H9 (cell line): ENCODE results near the gene CCDC40. TPM values are rescaled to one million over a fixed set of nuclear protein-coding genes. Genes with fewer than 3 reads are reported as not detected.

Experiments used
- DNase-seq: peaks from one replicate; pipeline ENCODE4 v3.0.0-alpha.2; 2017
- H2AFZ ChIP-seq: one replicate; pipeline ENCODE4 v1.6.1; 2013; ENCODE audit warnings: mild to moderate bottlenecking, low read length, control low read depth, moderate library complexity
- H2AK5ac ChIP-seq: 2 replicates; pipeline ENCODE4 v1.6.1; 2013; ENCODE audit warnings: low read length, control low read depth, mixed read lengths; ENCODE audit not compliant: insufficient read length
- H2BK120ac ChIP-seq: one replicate; pipeline ENCODE4 v1.6.1; 2013; ENCODE audit warnings: low read depth, mild to moderate bottlenecking, low read length, control low read depth, inconsistent platforms; ENCODE audit not compliant: poor library complexity, severe bottlenecking
- H2BK12ac ChIP-seq: 2 replicates; pipeline ENCODE4 v1.6.1; 2013; ENCODE audit warnings: low read length, control low read depth, mixed read lengths, low read depth; ENCODE audit not compliant: insufficient read length
- H2BK15ac ChIP-seq: 2 replicates; pipeline ENCODE4 v1.6.1; 2013; ENCODE audit warnings: low read depth, low read length, control low read depth
- H2BK20ac ChIP-seq: one replicate; pipeline ENCODE4 v1.6.1; 2013; ENCODE audit warnings: low read depth, mild to moderate bottlenecking, low read length, control low read depth, inconsistent platforms; ENCODE audit not compliant: poor library complexity, severe bottlenecking
- H2BK5ac ChIP-seq: 2 replicates; pipeline ENCODE4 v1.6.1; 2013; ENCODE audit warnings: low read length, control low read depth, mixed read lengths; ENCODE audit not compliant: insufficient read length
- H3K14ac ChIP-seq: 2 replicates; pipeline ENCODE4 v1.6.1; 2013; ENCODE audit warnings: low read length, control low read depth; ENCODE audit not compliant: insufficient read depth
- H3K18ac ChIP-seq: 2 replicates; pipeline ENCODE4 v1.6.1; 2013; ENCODE audit warnings: low read depth, mild to moderate bottlenecking, mixed read lengths, low read length, control low read depth; ENCODE audit not compliant: insufficient read length
- H3K23ac ChIP-seq: 2 replicates; pipeline ENCODE4 v1.6.1; 2013; ENCODE audit warnings: low read length, control low read depth, mixed read lengths, low read depth; ENCODE audit not compliant: insufficient read length
- H3K23me2 ChIP-seq: 2 replicates; pipeline ENCODE4 v1.6.1; 2013; ENCODE audit warnings: low read depth, mild to moderate bottlenecking, mixed read lengths, low read length, control low read depth; ENCODE audit not compliant: insufficient read length, poor library complexity, severe bottlenecking
- H3K27ac ChIP-seq: 2 replicates; pipeline ENCODE4 v1.5.1; 2013; ENCODE audit warnings: low read length, control low read depth, mixed read lengths, low read depth; ENCODE audit not compliant: insufficient read length
- H3K27me3 ChIP-seq: 2 replicates; pipeline ENCODE4 v1.6.1; 2013; ENCODE audit warnings: low read length, control low read depth, inconsistent platforms; ENCODE audit not compliant: insufficient read depth
- H3K4ac ChIP-seq: 2 replicates; pipeline ENCODE4 v1.6.1; 2013; ENCODE audit warnings: low read depth, mild to moderate bottlenecking, control low read depth, inconsistent platforms, low read length, moderate library complexity
- H3K4me1 ChIP-seq: 2 replicates; pipeline ENCODE4 v1.6.1; 2013; ENCODE audit warnings: low read length, control low read depth, inconsistent platforms; ENCODE audit not compliant: insufficient read depth
- H3K4me2 ChIP-seq: 2 replicates; pipeline ENCODE4 v1.6.1; 2013; ENCODE audit warnings: low read length, control low read depth, mixed read lengths; ENCODE audit not compliant: insufficient read length, insufficient read depth
- H3K56ac ChIP-seq: 2 replicates; pipeline ENCODE4 v1.6.1; 2013; ENCODE audit warnings: low read depth, mild to moderate bottlenecking, mixed read lengths, low read length, control low read depth; ENCODE audit not compliant: insufficient read length
- H3K79me1 ChIP-seq: 2 replicates; pipeline ENCODE4 v1.6.1; 2013; ENCODE audit warnings: low read depth, mild to moderate bottlenecking, moderate library complexity, low read length, control low read depth, inconsistent platforms; ENCODE audit not compliant: insufficient read depth, poor library complexity, severe bottlenecking
- H3K79me2 ChIP-seq: 2 replicates; pipeline ENCODE4 v1.6.1; 2013; ENCODE audit warnings: low read length, control low read depth, inconsistent platforms; ENCODE audit not compliant: insufficient read depth
- H3K9ac ChIP-seq: 2 replicates; pipeline ENCODE4 v1.6.1; 2013; ENCODE audit warnings: low read length, control low read depth, mixed read lengths; ENCODE audit not compliant: insufficient read length; ENCODE audit errors: extremely low read depth
- H3K9me3 ChIP-seq: one replicate; pipeline ENCODE4 v1.6.1; 2013; ENCODE audit warnings: low read depth, low read length, inconsistent platforms; ENCODE audit not compliant: control insufficient read depth
- H3T11ph ChIP-seq: one replicate; pipeline ENCODE4 v1.6.1; 2013; ENCODE audit warnings: mild to moderate bottlenecking, low read length, control low read depth, inconsistent platforms
- H4K20me1 ChIP-seq: one replicate; pipeline ENCODE4 v1.6.1; 2013; ENCODE audit not compliant: control insufficient read depth, insufficient read length, insufficient read depth
- H4K5ac ChIP-seq: 2 replicates; pipeline ENCODE4 v1.6.1; 2013; ENCODE audit warnings: low read depth, mild to moderate bottlenecking, mixed read lengths, low read length, control low read depth; ENCODE audit not compliant: insufficient read length
- H4K8ac ChIP-seq: replicated peaks from 2 replicates; pipeline ENCODE4 v1.6.1; 2013; ENCODE audit warnings: low read length, control low read depth, mixed read lengths, low read depth; ENCODE audit not compliant: insufficient read length
- H4K91ac ChIP-seq: 2 replicates; pipeline ENCODE4 v1.6.1; 2013; ENCODE audit warnings: low read depth, mild to moderate bottlenecking, moderate library complexity, mixed read lengths, low read length, control low read depth; ENCODE audit not compliant: insufficient read length
- H3K27ac Mint-ChIP-seq, 3 experiments: 2 replicates in 2 of 3; 3 replicates in 1 of 3; pipeline ENCODE4 v1.8.0; 2020 to 2021; ENCODE audit warnings: mixed read lengths in 3 of 3, mild to moderate bottlenecking in 1 of 3, moderate library complexity in 1 of 3
- H3K27me3 Mint-ChIP-seq: 2 replicates; pipeline ENCODE4 v1.8.0; 2021; ENCODE audit warnings: low read depth, mild to moderate bottlenecking, moderate library complexity, mixed read lengths
- H3K36me3 Mint-ChIP-seq, 3 experiments: 2 replicates in 2 of 3; 3 replicates in 1 of 3; pipeline ENCODE4 v1.8.0; 2020 to 2021; ENCODE audit warnings: low read depth in 3 of 3, mixed read lengths in 3 of 3; ENCODE audit not compliant: insufficient read depth in 1 of 3
- H3K4me1 Mint-ChIP-seq, 2 experiments: 2 replicates each; pipeline ENCODE4 v1.8.0; 2020; ENCODE audit warnings: mixed read lengths in 2 of 2
- H3K4me3 Mint-ChIP-seq, 2 experiments: 2 replicates in 1 of 2; 3 replicates in 1 of 2; pipeline ENCODE4 v1.8.0; 2020 to 2021; ENCODE audit warnings: mild to moderate bottlenecking in 2 of 2, mixed read lengths in 2 of 2, moderate library complexity in 1 of 2
- H3K9me3 Mint-ChIP-seq, 2 experiments: 2 replicates in 1 of 2; 3 replicates in 1 of 2; pipeline ENCODE4 v1.8.0; 2020; ENCODE audit warnings: mild to moderate bottlenecking in 2 of 2, mixed read lengths in 2 of 2, moderate library complexity in 1 of 2
- WGBS: extraction: QIAGEN DNeasy Blood & Tissue Kit; methylation state at CpG from one replicate; pipeline ENCODE4 v1.1.7; 2013; ENCODE audit warnings: missing lambda C conversion rate, low lambda C conversion rate, mixed read lengths; ENCODE audit not compliant: insufficient read length; ENCODE audit errors: extremely low coverage; 5-methylcytosine and 5-hydroxymethylcytosine counted together
- total RNA-seq: library from RNA; stranded (reverse); gene quantifications from 2 replicates; pipeline ENCODE4 v1.2.1, GENCODE V29; 2021
- TF ChIP-seq, protein P1 (sequence below): fragments of 200-600 bp; sonication (generic); conservative IDR thresholded peaks from 3 replicates; pipeline ENCODE4 v1.8.0; 2021; ENCODE audit warnings: antibody characterized with exemption, mild to moderate bottlenecking

Gene CCDC40
- total RNA-seq, 1 experiment from 2014 or later: 8.9 TPM

DNA sequence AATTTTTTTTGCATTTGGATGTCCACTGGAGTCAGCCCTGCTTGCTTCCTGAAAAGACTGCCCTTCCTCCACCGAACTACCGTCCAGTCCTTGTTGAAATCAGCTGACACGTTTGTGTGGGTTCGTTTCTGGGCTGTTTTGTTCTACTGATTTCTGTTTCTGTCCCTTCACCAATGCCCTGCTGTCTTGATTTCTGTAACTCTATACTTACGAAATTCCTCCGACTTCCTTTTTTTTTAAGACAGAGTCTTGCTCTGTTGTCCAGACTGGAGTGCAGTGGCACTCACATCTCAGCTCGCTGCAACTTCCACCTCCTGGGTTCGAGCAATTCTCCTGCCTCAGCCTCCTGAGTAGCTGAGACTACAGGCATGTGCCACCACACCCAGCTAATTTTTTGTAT, 56.5 kb downstream of the CCDC40 start:
- Histone ChIP-seq H3K79me2 (no peaks in the 10 kb centered on the region), H3K4me2 (no peak overlapping the region), H3K14ac (no peak overlapping the region), H2BK12ac (no peak overlapping the region), H3K23ac (no peak overlapping the region), H2BK20ac (no peak overlapping the region), H3K9me3 (no peaks in the 10 kb centered on the region), H3K9ac (no peak overlapping the region), H2BK15ac (no peak overlapping the region), H2BK5ac (no peak overlapping the region), H4K8ac (no peak overlapping the region), H3K4me1 (no peaks in the 10 kb centered on the region), H3K56ac (no peak overlapping the region), H2AK5ac (no peak overlapping the region), H3K18ac (no peak overlapping the region), H3K27ac (no peak overlapping the region), H3T11ph (no peak overlapping the region), H4K20me1 (no peaks in the 10 kb centered on the region), H3K23me2 (no peaks in the 10 kb centered on the region), H3K27me3 (no peaks in the 10 kb centered on the region), H3K4ac (no peak overlapping the region), H2BK120ac (no peak overlapping the region), H4K91ac (no peak overlapping the region), H2AFZ (no peak overlapping the region), H4K5ac (no peak overlapping the region), H3K79me1 (no peaks in the 10 kb centered on the region)
- Mint-ChIP-seq H3K27me3 (peaks cover 2% of the 10 kb centered on the region), H3K27ac (no peak overlapping the region), H3K36me3 (peaks cover 0 to 4% (median 0%) of the 10 kb centered on the region in 3 experiments; a peak in 1 of 7 replicates), H3K4me1 (peaks cover 3 to 4% of the 10 kb centered on the region in 2 experiments; a peak in 2 of 4 replicates), H3K9me3 (no peaks in the 10 kb centered on the region; a peak in 1 of 5 replicates), H3K4me3 (no peak overlapping the region)
- TF ChIP-seq, protein P1, sequence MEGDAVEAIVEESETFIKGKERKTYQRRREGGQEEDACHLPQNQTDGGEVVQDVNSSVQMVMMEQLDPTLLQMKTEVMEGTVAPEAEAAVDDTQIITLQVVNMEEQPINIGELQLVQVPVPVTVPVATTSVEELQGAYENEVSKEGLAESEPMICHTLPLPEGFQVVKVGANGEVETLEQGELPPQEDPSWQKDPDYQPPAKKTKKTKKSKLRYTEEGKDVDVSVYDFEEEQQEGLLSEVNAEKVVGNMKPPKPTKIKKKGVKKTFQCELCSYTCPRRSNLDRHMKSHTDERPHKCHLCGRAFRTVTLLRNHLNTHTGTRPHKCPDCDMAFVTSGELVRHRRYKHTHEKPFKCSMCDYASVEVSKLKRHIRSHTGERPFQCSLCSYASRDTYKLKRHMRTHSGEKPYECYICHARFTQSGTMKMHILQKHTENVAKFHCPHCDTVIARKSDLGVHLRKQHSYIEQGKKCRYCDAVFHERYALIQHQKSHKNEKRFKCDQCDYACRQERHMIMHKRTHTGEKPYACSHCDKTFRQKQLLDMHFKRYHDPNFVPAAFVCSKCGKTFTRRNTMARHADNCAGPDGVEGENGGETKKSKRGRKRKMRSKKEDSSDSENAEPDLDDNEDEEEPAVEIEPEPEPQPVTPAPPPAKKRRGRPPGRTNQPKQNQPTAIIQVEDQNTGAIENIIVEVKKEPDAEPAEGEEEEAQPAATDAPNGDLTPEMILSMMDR: no peak
- no CpG with 5 or more reads among the region's 8 CpGs for WGBS
- no peak for DNase-seq
